CD4-positive, alpha-beta T cell treated with Interleukin-17A for 4 hours (primary cell): ENCODE measurements around the gene HEATR5B.
"Not testable (repeated sequence)": the region's sequence is repeated elsewhere in the genome, so short reads cannot be mapped to it uniquely, and the experiment has no call there.

Experiments used
- DNase-seq: peaks from one replicate; pipeline ENCODE4 v3.0.0-alpha.2; 2020; ENCODE audit warnings: mixed read lengths

HEATR5B gene

DNA sequence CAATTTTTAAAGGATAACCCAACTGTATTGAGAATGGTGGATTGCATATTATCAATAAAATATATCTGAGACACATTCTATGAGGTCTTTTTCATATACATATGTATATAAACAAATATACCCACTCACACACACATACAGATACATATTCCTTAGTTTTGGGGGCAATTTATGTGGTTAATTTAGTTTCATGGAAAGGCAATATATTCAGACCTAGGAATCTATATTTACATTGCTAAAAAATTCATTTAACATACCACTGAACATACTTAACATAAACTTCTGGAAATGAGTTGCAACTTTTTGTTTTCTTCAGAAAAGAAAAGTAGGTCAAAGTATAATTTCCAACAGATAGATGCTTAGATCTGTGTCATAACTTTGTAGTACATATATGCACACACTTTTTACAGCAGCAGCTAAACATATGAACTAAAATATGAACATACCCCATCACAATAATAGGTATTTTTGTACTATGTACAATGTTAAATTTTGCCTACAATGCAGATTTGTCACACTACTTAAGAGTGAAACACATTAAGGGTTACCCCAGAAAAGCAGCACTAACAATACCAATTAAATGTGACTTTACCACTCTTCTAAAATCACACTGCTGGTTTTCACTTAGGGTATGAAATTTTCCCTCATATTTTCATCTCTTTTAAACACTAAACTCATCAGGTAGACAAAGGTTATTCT, 23.0 kb downstream of the HEATR5B start:
- DNase-seq = no peak

DNA sequence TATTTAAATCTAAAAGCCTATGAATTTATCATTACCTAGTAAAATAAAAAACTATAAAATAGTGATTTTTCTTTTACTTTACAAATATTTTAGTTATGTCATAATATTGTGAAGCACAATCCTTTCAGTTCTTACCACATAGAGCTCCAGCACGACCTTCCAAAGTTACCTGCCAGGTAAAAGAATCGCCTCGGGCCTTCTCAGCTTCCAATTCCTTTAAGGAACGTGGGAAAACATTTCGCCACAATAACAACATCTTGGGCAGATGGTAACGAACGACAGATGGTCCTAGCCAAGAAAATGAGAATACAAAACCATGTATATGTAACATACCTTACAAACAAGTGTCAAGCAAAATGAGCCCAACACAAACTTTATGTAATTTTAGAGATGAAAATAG, 23.7 kb downstream of the HEATR5B start:
- no peak for DNase-seq

DNA sequence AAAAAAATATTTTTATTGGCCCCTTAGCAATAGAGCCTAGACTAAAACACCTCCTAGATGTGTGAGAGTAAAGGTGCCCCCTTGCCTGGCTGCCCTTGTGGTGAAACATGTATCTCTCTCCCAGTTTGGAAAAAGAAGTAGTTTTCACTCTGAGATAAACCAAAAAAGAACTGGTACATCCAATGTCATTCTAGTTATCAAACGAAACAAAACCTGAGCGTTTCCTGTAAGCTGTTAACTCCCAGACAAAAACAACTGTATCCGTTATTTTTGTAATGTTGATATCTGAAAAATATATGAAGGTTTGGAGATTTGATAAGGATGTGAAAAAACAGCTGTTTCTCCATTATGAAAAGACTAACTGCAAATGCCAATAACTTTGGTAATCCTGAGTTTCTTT, 24.3 kb downstream of the HEATR5B start:
- no peak for DNase-seq

DNA sequence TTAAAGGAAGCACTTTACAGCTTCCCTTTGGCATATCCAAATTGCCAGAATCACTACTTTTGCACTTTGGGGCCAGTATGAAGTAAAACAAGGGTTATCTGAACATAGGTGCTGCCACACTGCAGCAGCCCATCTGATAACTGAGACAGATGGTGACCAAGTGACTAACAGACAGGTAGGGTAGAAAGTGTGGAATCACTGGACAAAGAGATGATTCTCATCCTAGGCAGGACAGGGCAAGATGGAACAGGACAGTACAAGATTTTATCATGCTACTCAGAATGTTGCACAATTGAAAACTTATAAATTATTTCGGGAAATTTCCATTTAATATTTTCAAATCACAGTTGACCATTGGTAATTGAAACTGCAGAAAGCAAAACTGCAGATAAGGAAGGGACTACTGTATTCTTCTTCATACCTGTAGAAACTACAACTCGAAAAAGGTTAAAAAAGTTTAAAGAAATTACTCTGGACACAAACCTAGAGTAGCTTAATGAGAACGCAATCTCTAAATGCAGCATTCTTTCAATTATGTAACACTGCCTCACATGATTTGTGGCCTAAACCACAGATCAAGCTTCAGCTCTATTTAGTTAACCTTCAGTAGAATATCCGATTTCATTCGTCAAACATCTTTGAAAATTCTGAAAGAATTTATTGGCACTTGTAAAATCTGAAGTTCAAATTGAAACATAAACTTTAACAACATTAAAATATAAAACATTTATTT, 31.4 kb downstream of the HEATR5B start:
- no peak for DNase-seq

DNA sequence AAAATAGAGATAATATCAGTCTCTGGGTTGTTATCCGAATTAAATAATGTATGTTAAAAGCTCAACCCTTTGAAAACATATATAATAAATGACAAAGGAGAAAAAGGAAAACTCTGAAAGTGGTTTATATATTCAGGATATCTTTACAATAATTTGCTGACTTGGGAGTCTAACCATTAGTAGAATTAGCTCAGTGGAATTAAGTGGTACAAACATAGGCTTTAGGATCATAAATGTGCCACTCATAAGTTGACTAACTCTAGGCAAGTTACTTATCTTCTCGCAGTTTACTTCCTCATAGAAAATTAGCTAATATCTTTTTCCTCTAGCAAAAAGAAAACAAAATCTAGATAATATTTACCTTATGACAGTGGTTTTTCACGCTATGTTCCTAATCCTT, 44.6 kb downstream of the HEATR5B start:
- DNase-seq = no peak

DNA sequence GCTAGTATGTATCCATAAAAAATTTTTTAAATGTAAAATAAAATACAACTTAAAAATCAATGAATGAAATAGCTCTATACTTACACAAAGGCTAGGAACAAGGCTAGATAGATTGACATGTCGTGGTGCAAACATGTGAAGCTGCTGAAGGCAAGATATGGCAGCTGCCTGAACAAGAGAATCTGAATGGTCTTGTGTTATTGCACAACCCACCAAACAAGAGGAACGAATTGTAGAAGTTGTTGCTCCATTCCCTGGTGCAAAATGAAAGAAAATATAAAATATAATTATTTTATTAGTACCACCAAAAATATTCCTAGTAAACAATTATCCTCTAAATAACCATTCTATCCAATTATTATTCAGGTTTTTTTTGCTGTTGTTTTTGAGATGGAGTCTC, 46.4 kb downstream of the HEATR5B start:
- no peak for DNase-seq

DNA sequence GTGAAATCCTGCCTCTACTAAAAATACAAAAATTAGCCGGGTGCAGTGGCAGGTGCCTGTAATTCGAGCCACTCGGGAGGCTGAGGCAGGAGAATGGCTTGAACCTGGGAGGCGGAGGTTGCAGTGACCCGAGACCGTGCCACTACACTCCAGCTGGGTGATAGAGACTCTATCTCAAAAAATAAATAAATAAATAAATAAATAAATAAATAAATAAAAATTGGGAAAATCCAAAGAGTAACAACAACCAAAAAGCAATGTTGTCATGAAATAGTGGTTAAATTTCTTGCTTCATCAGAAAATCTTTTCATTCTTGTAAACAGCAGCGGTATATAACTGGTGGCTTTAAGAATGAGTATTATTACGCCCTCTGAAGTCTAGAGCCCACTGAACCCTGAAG, 54.4 kb downstream of the HEATR5B start:
- DNase-seq = no peak

DNA sequence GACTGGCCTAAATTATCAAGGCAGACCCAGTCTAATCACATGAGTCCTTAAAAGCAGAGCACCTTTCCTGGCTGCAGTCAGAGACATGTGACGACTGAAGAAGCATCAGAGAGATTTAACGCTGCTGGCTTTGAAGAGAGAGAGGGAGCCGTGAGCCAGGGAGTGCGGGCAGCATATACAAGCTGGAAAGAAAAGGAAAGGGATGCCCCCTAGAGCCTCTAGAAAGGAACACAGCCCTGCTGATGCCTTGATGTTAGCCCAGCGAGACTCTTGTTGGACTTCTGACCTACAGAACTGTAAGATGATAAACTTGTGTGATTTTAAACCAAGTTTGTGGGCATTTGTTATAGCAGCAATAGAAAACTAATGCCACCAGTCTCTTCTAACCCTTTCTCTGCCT, 58.1 kb downstream of the HEATR5B start:
- no peak for DNase-seq

DNA sequence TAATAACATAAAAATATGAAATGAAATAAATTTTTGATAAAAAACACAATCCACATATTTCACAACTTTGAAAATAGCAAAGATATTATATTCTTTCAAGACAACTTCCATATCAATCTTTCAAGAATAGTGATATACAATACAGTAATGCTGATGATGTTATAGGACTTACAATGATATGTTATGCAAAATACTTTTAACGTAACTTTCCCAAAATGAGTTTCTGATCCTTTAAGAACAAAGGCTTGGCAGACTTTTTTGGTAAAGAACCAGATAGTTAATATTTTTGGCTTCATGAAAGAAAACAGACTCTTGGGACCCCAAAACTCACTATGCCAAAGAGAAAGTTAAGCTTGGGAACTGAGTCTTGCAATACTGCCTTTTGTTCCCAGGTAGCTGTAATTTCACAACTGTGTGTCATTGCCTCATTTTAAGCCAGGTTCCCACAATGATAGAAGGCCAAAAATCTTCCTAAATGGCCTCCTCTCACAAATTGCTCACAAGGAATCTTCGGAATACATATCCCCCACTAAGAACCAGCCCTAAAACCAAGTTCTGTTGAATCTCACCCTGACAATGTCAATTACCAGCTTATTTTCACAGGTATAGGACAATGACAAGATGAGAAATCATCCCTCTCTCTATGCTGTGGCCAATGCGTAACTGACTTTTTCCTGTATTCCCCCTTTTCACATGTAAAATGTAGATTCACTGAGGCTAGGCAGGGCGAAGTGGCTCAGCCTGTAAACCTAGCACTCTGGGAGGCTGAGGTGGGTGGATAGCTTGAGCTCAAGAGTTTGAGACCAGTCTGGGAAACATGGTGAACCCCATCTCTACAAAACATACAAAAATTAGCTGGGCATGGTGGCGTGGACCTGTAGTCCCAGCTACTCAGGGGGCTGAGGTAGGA, 63.0 kb downstream of the HEATR5B start:
- no peak for DNase-seq

DNA sequence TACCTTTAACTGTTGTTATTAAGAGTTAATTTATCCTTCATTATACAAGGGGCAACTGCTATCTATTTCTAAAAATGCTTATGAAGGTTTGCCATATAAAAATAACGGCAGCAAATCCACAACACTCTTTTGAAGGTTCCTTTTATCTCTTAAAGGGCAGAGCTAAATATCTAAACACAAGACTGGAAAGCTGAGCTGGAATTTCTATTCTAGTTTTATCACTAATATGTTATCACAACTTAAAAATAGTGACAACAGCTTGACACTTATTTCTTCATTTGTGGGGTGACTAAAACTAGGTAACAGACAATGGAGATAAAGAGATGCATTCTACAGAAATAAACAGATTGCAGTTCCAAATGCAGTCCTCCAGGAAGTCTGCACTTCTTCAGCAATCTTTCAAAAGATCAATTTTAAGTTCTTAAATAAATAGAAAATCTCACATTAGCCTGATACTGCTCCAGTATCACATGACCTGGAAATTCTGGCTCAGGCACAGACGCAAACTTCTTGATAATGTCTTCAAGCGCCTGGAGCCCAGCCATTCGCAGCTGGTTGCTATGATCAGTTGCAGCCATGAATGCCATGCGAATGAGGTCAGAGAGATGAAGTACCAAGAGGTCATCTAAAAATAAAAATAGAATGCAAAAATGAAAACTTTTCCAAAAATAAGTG, 63.8 kb downstream of the HEATR5B start:
- no peak for DNase-seq

DNA sequence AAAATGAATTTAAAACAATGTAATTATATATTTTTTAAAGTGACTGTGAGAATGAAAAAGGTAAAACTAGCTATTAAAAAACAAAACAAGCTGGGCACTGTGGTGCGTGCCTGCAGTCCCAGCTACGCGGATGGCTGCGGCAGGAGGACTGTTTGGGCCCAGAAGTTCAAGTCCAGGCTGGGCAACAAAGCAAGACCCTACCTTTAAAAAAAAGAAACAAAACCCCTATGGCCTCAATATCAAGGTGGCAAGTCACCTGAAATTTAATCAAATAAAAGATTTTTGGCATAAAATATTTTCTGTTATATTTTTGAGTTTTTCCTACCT, 70.9 kb downstream of the HEATR5B start:
- DNase-seq = no peak

DNA sequence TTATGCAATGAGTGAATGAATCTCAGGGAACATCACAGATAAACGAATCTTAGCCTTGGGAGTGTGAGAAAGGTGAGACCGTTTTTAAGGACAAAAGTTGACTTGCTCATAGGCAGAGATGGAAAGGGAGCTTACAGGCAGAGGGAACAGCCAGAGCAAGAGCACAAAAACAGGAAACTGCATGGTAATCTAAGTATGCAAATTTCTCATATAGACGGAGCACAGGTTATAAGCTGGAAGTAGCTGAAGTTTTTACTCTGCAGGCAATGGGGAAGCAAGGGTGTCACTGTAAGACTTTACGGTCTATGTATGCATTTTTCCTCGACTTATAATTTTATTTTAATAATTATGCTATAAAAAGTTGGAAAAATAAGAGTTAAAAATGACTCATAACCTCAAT, 73.0 kb downstream of the HEATR5B start:
- no peak for DNase-seq

DNA sequence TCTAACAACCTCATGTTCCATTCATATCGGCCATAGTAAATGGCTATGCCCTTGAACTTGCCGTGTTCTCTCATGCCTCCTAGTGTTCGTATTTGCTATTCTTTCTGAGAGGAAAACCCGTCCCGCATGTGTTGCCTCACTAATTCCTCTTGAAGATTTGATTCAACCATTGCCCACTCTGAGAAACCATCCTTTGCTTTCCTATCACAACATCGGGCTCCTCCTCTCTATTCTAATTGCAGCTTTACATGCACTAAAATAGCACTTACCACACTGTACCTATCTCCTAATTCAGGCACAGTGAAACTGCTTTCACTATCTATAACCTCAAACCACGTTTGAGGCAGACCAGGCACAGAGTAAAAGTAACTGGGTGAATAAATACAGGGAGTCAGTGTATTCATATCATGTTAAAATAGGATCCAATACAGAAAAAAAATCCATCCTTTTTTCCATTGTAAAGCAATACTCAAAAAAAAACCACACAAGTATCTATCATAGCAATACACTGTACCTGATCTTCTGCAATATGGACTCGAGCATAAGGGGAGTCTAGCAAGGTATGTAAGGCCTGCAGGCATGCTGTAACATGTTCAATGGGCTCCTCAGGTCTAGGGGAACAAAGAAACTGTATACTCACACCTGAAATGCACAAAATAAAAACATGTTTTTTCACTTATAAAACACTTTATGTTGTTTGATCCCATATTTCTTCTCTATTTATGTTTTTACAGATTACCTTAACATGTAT, 78.9 kb downstream of the HEATR5B start:
- peak; percentile 27 for DNase-seq

DNA sequence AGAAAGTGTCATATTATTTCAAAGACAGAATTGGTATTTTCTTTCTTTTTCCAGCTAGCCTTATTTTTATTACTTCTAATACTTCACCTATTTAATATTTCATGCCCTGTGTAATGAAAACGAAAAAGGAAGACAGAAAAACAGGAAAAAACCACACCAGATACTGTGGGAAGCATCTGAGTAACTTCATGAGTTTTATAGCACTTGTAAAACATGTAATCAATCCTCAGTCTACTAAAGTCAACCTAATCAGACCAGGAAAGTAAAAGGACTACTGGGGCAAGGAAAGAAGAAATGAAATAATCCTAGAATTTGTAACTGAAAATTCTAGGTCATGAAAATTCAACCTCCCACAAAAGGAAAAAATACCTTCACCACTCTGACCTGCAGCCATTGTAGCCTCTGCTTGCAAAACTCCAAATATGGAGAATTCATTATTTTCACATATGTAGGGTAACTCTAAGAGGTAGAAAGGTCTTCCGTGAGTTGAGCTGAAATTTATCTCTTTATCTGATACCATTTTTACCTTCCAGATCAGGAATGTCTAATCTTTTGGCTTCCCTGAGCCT, 83.1 kb downstream of the HEATR5B start:
- no peak for DNase-seq

DNA sequence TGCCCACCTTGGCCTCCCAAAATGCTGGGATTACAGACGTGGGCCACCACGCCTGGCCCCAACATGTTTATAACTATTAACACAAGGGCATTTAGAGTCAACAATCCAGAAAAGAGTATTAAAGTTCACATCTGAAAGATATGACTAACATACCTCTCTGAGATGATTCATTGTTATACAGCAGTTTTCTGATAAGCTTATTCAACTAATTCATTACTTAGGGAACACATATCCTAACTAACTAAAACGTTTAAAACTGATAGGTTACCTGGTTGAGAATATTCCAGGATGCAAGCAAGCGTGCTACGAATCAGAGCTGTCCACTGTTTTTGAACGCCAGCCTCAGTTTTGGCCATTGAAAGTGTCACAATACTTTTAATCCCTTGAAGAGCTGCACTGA, 83.9 kb downstream of the HEATR5B start:
- no peak for DNase-seq

DNA sequence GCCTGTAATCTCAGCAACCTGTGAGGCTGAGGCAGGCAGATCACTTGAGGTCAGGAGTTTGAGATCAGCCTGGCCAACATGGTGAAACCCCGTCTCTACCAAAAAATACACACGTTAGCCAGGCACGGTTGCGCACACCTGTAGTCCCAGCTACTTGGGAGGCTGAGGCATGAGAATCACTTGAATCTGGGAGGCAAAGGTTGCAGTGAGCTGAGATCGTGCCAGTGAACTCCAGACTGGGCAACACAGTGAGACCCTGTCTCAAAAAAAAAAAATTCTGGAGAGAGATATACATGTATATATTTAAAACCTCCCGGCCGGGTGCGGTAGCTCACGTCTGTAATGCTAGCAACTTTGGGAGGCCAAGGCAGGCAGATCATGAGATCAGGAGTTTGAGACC, 84.8 kb downstream of the HEATR5B start:
- DNase-seq = not testable (repeated sequence)

DNA sequence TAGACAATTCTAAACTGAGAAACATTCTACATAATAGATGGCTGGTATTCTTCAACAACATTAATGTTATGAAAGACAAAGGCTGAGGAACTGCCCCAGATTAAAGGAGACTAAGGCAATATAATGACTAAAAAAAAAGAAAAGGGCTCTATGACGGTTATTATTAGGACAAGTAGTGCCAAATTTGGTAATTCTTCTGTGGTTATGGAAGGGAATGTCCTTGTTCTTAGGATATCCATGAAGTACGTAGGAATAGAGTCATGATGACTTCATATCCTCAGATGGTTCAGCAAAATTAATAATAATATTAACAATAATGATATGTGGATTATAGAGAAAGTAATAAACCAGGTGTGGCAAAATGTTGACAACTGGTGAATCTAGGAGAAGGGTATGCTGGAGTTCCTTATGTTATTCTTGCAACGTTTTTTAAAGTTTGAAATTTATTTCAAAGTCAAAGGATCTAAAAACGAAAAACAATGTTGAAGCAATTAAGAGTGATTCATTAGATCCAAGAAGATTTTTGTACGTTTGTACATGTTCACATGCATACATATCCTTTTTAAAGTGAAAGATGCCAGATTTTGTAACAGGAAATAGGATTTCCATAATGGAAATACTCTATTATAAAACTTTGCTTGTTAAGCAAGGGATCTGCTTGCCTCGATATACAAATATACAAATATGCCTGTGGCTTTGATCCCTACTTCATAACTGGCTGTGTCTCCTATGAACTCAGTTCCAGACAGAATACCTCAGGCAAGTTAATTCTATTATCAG, 90.1 kb downstream of the HEATR5B start:
- DNase-seq = no peak

DNA sequence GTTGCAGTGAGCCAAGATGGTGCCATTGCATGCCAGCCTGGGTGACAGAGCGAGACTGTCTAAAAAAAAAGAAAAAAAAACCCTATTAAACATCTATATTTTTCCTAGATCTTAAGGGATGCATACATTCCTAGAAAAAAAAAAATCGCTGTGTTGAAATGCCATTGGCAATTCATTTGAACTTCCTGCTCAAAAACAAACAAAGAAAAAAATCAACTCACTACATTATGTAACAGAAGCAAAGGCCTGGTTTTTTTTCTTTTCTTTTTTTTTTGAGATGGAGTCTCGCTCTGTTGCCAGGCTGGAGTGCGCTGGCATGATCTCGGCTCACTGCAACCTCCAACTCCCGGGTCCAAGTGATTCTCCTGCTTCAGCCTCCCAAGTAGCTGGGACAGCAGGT, 96.2 kb downstream of the HEATR5B start:
- DNase-seq = no peak

DNA sequence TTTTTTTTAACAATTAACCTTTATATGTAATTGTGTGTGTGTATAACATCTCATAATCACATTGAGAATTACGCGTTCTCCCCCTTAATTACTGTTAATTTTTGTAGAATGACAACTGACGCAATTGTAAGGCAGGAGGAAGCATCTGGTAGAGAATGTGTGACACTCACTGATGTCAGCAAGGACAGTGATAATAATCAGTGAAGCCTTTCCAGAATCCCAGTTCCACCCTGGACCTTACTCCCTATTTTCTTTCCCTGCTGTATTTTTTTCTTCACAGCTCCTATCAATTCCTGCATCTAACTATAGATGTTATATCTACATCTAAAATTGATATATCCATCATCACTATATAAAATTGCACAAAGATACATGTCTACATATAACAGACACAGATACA, 101.7 kb downstream of the HEATR5B start:
- DNase-seq = no peak

DNA sequence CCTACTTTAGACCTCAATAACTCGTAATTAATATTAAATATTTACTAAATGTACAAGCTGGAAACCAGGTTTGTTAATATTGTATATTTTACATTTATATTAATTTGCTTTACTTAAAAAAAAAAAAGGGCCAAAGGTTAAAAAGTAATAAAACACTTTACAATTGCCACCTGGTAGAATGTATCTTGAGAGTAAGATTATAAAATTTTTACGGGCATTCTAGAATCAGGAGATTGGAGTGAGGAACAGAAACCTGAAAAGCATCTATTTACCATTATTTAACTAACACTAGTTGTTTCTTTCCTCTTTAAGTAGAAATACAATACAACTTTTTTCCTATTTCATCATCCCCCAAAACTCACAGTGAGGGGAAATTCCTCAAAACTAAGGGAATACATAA, 102.3 kb downstream of the HEATR5B start:
- DNase-seq = no peak

DNA sequence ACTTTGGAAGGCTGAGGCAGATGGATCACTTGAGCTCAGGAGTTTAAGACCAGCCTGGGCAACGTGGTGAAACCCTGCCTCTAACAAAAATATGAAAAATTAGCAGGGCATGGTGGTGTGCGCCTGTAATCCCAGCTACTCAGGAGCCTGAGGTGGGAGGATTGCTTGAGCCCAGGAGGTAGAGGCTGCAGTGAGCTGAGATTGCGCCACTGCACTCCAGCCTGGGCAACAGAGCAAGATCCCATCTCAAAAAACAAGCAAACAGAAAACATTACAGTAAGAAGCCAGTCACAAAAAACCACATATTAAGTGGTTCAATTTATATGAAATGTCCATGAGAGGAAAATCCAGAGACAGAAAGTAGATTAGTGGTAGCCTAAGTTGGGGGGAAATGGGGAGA, 105.2 kb downstream of the HEATR5B start:
- DNase-seq = not testable (repeated sequence)
